HG02840 (cell line): ENCODE results near the gene SKAP1.
"Not testable (repeated sequence)": the region's sequence is repeated elsewhere in the genome, so short reads cannot be mapped to it uniquely, and the experiment has no call there.

Experiments used
- ATAC-seq: cut with Tn5 transposase; IDR thresholded peaks from one replicate; pipeline ENCODE4 v1.9.1; 2021; ENCODE audit warnings: mild to moderate bottlenecking, moderate library complexity, moderate number of reproducible peaks; ENCODE audit not compliant: unreplicated experiment, low FRiP score

Gene SKAP1

DNA sequence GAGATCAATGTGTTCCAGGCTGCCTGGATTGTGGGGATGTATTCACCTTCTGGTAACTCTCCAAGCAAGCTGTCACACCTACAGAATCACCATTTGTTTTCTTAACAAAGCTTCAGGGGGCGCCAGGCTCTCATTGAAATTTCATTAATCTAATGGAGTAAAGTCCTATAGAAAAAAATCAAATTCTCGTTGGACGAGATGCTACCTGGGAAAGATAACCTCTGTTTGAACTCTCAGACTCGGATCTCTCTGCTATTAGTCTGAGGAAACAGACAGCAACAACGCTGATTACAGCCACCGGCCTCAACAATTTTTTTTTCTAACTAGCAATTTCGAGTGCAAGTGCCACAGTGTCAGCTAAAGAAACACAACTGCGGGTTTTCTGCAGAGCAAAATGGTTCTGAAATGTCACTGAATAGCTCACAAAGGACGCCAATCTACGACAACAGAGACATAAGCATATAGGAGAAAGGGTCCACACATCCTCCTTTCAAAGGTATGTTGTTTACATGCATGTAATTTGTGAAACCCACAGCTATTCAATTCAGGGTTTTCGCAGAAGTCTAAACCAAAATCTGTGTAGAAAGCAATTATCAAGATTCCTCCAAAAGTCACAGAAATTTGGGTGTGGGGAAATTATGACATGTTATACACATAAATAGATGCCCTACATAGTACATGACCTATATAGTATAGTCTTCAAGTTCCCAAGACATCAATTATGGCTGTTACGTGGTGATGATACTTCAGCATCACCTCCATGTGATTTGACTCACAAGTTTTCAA, 135.8 kb downstream of the SKAP1 start:
- no peak for ATAC-seq

DNA sequence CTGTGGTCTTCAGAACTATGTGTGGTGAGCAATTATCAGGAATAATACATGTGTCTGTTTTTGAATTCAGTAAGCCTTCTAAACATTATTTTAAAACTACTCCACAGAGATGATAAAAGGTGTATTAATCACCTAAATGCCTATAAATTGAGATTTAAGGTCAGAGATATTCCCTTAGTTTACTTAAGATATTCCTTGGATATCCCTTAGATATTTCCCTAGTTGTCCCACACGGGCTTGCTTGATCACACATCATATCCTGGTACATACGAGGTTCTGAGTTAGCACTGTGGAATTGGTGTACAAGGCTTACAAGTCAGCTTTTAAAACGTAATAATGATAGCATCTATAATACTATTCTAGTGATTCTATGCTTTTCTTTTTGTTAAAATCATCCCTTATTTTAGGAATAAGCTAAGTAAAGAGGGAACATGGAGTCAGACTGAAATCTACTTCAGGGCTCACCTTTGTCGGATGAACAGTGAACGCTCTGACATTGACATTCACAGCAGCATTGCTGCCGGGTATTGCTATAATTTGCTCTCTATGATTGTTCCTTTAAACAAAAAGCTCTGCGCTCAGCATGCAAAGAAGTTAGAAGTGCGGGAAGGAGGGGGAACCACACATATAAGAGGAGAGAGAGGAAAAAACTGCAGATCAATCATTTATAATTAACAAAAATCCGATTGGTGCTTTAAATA, 136.5 kb downstream of the SKAP1 start:
- ATAC-seq: no peak

DNA sequence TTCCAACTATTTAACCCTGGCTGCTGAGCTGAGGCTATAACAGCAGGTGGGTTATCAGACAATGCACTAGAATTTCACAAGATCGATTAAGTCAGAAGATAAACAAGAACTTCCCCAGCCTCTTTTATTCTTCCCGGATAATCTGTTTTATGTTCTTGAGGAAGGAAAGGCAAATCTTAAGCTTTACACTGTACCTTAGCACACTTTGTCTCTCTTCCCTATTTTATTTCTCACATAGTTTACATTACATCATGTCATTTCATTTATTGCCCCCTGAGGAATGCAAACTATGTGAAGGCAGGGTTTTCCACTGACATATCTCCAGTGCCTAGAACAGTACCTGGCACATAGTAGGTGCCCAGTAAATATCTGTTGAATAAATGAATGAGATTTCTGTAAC, 139.6 kb downstream of the SKAP1 start:
- no peak for ATAC-seq

DNA sequence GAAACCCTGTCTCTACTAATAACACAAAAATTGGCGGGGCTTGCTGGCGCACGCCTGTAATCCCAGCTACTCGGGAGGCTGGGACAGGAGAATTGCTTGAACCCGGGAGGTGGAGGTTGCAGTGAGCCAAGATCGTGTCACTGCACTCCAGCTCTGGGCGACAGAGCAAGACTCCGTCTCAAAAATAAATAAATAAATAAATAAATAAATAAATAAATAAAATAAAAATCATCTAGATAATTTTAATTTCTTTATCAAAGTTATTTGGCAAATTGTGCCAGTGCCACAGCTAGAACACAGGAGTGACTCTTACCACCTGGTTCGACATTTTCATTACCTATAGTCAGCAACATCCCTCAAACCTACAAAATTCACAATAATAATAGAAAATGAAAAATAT, 143.1 kb downstream of the SKAP1 start:
- not testable (repeated sequence) for ATAC-seq

DNA sequence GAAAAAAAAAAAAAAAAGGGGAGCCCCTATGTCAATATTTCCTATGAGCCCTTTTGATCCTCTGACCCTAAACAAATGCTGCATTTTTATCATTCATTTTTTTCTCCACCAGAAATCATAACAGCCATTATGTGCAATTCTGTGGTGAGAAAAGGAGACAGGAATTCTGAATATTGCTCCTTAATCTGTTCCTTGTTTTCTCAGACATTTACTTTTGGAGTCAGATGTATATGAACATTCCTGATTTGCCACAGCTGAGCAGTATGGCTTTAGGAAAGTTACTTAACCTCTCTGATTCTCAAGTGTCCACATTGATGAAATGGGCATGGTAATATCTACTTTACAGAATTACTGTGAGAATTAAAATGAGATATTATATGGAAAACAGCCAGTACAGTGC, 144.4 kb downstream of the SKAP1 start:
- no peak for ATAC-seq

DNA sequence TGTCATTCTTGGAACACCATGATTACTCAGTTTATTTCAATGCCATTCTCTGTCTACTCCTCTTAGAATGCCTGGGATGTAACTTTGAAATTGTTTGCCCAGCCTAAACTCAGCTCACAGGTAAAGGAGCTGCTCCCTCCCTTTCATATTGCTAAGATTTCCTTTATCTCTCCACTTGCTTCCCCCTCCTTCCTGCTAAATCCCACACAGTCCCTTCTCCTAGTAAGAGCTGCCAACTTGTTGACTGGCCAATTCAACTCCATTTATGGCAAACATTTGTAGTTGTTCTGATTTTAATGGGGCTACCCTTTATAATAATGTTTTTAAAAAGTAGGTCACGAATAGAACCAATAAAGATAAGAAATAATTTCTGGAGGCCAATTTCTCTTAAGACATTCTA, 146.1 kb downstream of the SKAP1 start:
- no peak for ATAC-seq

DNA sequence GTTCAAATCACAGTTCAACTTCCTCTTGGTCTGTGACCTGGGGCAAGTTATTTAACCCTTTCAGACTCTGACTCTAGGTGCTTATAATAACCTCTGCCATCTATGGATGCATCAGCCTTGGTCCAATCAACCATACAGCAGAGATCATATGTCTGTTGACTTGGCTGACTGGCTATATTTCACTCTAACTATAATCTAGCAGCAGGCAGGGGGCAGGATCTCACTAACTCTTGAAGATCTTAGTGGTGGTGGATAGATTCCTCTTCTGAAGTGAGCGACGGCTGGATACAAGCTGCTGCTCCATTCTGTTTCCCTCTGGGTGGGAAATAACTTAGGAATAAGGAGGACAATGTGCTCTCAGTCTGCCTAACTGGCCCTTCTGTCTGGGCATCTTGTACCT, 146.6 kb downstream of the SKAP1 start:
- no peak for ATAC-seq

DNA sequence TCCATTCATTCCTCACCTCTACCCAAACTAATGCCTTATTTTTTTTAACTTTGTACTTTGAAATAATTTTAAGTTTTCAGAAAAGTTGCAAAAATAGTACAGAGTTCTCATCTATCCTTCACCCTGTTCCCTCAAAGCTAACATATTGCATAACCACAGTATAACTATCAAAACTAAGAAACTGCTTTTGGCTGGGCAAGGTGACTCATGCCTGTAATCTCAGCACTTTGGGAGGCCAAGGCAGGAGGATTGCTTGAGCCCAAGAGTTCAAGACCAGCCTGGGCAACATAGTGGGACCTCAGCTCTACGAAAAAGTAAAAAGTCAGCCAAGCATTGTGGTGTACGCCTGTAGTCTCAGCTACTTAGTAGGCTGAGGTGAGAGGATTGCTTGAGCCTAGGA, 147.7 kb downstream of the SKAP1 start:
- ATAC-seq: no peak

DNA sequence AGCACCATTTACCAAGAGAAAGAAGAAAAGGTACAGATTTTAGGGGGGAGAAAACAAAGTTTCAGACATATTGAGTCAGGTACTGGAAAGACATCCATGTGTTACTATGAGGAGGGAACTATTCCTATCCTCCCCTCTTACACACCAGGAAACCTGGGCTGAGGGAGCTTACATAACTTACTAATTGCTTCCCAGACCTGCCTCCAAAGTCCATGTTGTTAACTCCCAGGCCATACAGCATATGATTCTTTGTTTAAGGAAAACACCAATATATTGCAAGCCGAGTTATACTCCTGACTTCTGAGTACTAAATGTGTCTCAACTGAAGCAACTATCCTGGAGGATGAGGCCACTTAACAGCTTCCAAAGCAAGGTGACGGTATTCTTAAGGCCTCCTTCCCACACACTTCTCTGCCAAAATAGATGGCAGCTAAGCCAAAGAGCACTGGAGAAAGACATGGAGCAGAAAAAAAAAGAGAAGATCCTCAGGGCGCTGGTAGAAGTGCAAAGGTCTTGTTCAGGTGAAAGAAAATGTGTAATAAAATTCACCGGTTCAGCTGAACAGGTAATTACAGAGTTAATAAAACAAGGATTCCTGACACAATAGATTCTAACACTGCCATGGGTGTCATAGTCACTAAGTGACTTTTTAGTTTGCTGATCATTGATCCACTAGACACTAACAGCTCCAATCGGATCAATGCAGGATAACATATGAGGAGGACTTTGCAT, 151.1 kb downstream of the SKAP1 start:
- no peak for ATAC-seq

DNA sequence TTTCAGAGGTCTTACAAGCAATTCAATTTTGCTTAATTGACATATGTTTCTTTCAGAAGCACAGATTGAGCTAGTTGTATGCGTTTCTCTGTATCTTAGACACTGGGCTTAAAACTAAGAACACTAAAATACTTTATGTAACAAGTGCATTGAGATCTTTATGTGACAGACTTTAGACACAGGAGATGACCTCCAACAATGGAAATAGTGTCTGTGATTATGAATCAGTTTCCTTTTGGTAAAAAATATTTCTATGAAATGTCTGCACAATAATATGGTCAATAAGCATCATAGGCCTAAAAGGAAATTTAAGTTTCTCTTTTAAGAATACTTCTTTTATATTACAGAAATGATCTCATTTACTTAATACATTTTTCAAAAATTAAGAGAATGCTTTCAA, 153.2 kb downstream of the SKAP1 start:
- ATAC-seq: no peak

DNA sequence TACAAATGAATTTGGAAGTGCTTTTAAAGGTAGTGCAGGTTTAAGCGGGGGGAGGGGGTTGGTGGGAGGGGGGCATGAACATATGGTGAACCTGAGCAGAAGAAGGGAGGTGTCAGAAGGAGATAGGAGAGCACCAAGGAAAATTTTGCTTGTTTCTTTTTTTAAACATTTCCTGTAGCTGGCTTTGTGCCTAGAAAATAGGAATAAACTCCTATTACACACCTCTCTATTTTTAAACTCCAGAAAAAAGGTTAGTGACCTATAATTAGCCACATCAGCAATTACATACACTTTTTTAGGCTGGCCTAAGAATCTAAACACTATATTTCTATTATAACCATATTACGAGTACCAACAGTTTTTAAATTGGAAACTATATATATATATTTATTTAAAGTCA, 159.1 kb downstream of the SKAP1 start:
- ATAC-seq: no peak

DNA sequence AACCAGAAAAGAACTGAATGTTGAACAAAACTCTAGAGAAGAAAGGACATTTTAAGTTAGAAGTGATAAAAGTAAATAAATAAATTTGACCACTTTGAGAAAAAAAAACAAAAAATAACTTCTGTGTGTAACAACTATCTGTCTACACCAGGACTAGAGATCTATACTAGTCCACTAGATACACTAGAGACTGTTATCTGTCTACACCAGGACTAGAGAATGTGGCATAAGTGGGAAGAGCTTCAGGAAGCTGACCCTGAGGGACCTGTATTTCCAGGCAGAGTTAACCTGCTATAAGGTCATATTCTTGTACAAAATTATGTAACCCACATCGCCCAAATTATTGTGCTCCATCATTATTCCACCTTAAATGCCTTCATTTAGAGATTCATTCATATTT, 160.8 kb downstream of the SKAP1 start:
- ATAC-seq: no peak

DNA sequence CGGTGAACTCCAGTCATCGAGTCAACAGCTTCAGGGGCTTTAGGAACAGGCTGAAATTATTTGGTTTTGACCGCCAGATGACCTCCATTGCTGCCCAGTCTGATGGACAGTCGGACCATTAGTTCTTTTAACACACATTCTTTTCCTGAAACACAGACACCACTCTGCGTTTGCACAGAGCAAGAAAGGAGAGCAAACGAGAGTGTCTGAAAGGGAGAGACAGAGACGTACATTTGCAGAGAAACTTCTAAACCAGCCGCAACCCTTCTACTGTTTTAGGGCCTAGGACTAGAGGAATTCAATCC, 166.3 kb downstream of the SKAP1 start:
- ATAC-seq: no peak

DNA sequence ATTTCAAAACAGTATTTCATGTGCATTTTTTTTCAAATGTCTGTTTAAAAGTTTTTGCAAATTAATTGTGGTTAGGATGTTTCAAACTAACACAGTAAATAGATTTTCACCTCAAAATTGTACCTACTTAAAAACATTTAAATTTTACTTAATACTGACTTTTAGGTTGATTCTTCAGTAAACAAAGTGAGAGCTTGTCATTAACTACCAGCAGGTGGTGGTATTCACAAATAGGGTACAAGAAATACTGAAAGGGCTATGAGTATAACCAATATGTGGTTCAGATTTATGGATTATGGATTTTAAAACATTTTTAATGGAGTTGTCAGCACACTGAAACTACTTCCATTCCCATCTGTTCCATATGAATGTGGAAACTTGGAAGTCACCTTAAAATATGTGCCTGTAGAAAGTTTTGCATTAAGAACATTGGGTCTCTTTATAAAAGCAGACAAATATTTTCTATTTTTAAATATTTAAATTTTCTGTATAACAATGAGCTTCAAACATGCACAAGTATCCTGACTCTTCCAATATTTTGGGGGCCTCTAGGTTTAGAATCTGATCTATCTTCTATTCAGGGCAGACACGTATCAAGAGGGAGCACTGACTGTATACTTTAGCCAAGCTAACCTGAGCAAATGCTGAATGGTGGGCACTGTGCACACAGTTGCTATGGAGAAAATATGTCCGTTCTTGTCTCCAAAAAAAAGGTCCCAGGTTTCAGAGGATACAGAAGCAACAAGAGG, 166.9 kb downstream of the SKAP1 start:
- no peak for ATAC-seq

DNA sequence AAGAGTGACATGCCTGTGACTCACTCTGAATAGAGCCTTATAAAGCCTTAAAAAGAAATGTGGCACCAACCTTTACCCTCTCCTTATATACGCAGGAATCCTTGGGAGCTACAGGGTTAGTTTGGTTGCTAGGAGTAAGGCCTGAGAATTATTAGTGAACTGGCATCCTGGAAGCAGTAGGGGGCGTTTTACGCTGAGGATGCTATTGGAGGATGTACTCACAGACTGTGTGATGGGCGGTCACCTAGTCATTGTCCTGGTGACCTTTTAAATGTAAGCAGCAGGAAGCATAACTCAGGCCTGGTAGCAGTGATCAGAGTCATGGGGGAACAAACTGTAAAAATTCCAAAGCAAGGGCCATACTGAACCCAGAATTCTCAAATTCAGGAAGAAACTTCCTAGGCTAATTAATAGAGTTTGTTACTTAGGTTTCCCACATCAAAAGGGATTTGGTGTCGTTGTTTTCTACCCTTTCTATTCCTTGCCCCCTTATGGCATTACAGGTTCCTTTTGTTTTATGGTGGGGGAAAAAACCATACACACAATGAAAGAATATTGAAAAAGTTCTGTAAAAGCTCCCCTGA, 168.6 kb downstream of the SKAP1 start:
- ATAC-seq: no peak

DNA sequence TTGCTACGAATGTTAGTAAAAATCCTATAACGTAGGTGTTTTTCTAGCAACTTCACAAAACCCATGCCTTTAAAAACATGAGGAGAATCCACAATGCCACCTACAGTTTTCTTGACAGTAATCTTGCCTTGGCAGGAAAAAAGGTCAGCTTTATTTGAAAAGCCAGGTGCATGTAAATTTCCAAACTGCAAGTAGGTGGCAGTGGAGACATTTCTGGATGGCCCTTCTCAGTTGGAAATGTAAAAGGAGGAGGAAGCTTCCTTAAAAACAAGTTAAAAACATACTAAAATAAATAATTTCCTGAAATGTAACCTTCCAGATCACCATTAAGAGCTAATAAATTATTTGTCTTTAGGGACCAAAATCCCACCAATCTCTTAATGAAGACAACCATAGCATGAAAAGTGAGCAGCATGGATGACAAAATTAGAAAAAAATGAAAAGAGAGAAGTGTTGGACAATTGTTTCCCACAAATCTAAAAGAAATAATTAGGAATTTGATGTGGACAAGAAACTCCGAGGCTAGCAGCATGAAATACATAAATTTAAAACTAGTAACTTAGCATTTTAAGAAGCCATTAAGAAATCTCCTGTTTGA, 170.2 kb downstream of the SKAP1 start:
- no peak for ATAC-seq

DNA sequence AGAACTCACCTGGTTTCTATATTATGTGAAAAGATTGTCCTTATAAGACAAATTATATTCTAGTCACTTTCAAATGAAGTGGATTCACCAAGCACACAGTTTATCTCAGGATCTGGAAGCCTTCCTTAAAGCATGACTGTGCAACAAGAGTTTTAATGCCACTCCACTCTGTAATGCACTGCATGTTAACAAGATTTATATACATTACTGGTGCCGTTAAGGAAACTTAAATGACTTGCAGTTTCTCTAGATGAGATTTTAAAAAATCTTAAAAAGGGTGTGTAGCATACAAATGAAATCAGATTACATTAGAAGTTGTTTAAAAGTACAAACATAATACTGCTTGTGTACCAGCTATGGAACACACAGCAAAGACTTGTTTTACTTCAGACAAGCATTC, 171.7 kb downstream of the SKAP1 start:
- no peak for ATAC-seq

DNA sequence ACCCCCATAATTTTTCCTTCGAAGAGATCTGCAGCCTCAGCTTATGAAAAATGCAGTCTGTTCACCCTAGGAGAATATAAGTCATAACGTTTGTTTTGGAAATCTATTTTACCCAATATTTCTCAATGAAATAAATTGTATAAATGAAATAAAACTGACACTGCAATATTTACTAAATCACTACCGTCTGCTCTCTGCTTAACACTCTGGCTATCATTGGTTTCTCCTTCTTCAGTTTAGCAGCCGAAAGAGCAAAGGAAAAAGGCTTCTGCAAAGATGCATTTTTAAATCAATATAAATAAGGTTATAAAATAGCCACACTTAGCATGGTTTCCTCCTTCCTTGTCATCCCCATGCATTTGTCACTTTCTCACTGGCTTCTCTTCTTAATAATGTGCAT, 174.3 kb downstream of the SKAP1 start:
- no peak for ATAC-seq

DNA sequence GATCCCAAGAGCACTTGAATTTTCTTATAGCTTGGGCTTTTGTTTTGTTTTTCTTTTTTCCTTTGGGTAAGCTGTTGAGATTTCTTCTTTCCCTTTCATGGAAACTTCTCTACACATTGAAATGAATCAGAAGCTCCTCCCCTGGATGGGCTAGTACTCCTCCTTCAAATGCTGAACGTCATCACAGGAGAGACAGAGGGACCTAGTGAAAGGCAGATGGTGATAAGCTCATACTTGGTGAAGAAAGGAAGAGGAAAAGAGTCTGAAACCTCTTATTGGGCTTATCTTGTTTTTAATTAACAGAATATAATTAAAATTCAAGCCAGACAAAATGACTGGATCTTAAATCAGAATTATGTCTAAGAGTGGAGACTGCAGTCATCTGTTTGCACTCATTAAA, 175.1 kb downstream of the SKAP1 start:
- ATAC-seq: no peak

DNA sequence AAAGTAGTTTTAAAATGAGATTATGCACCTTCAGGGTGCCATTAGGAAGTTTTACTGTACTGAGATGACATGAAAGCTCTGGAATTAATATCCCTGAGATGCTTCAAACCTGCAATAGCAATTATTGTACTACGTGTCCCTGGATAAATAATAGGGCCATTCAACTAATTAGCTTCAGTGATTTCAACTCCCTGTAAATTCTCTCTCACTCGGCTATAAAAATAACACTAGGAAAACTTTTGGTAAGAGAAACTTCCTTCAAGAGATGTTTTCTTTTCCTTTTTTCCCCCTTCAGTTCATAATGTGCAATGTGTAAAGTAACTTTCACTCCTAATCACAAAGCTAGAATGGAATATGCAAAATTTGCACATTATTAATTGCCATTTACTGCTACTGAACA, 176.0 kb downstream of the SKAP1 start:
- no peak for ATAC-seq
